GM10847 (cell line): Measurements from ENCODE around the gene TRPM6.

Source experiments
- POLR2A ChIP-seq: IDR thresholded peaks from 2 replicates; pipeline ENCODE4 v1.6.1; 2011; ENCODE audit not compliant: insufficient read length; ENCODE audit errors: extremely low read depth

TRPM6 gene

GRCh38 chr9:74760031-74760700 lies 127.6 kb downstream of the TRPM6 start:
- TF ChIP-seq POLR2A = no peak

GRCh38 chr9:74755999-74756398 lies 131.7 kb downstream of the TRPM6 start:
- no peak for TF ChIP-seq POLR2A

- no peak for TF ChIP-seq POLR2A
Measured at GRCh38 chr9:74755355-74755754, 132.4 kb downstream of the TRPM6 start.

- TF ChIP-seq POLR2A = no peak
Measured at GRCh38 chr9:74753650-74754049, 134.1 kb downstream of the TRPM6 start.

GRCh38 chr9:74748966-74749365 lies 138.8 kb downstream of the TRPM6 start:
- no peak for TF ChIP-seq POLR2A

- TF ChIP-seq POLR2A = no peak
Measured at GRCh38 chr9:74742792-74743730, 144.7 kb downstream of the TRPM6 start.

GRCh38 chr9:74742191-74742790 lies 145.4 kb downstream of the TRPM6 start:
- TF ChIP-seq POLR2A = no peak

- TF ChIP-seq POLR2A = no peak
Measured at GRCh38 chr9:74736646-74737045, 151.1 kb downstream of the TRPM6 start.

GRCh38 chr9:74735761-74736160 lies 152.0 kb downstream of the TRPM6 start:
- no peak for TF ChIP-seq POLR2A

GRCh38 chr9:74729136-74729695 lies 158.5 kb downstream of the TRPM6 start:
- TF ChIP-seq POLR2A = no peak

GRCh38 chr9:74728176-74728575 lies 159.5 kb downstream of the TRPM6 start:
- no peak for TF ChIP-seq POLR2A

GRCh38 chr9:74726581-74726980 lies 161.1 kb downstream of the TRPM6 start:
- no peak for TF ChIP-seq POLR2A

- TF ChIP-seq POLR2A = no peak
Measured at GRCh38 chr9:74724317-74724716, 163.4 kb downstream of the TRPM6 start.

GRCh38 chr9:74721696-74722660 lies 165.7 kb downstream of the TRPM6 start:
- TF ChIP-seq POLR2A = no peak

- no peak for TF ChIP-seq POLR2A
Measured at GRCh38 chr9:74719306-74719705, 168.4 kb downstream of the TRPM6 start.

GRCh38 chr9:74718709-74719108 lies 169.0 kb downstream of the TRPM6 start:
- TF ChIP-seq POLR2A = no peak
